CD4-positive, alpha-beta T cell (primary cell): Measurements from ENCODE around the gene C11orf97. TPM values are rescaled to one million over a fixed set of nuclear protein-coding genes. Genes with fewer than 3 reads are reported as not detected.

Experiments used
- ATAC-seq: fragments of 200-7000 bp; cut with Tn5 transposase; one replicate; pipeline ENCODE4 v1.10.0; 2022; ENCODE audit warnings: mild to moderate bottlenecking; ENCODE audit not compliant: poor library complexity
- CTCF ChIA-PET: fragments of 350-600 bp; sonication (Branson Sonifier 250); formaldehyde crosslinking; loops from one replicate; lab custom pipeline; 2021; ENCODE audit warnings: antibody characterized with exemption, inconsistent platforms; lab: Charles Lee
- POLR2A ChIA-PET: fragments of 350-600 bp; sonication (Branson Sonifier 250); formaldehyde crosslinking; loops from one replicate; lab custom pipeline; 2021; ENCODE audit warnings: antibody characterized with exemption, inconsistent platforms; lab: Charles Lee
- DNase-seq, 14 experiments: peaks; one replicate each; pipeline ENCODE4 v3.0.0-alpha.2; 2013 to 2020; ENCODE audit warnings: mixed read lengths in 2 of 14
- H3K27ac ChIP-seq, 2 donors: one replicate each; pipeline versions ENCODE4 v1.5.1 to v1.7.0; 2013; ENCODE audit warnings: low read length in 2 of 2, low read depth in 1 of 2, mild to moderate bottlenecking in 1 of 2
- H3K27me3 ChIP-seq, 2 experiments: 1 replicate in 1 of 2; 2 replicates in 1 of 2; pipeline versions ENCODE4 v1.6.1 to v1.7.0; 2013; ENCODE audit warnings: low read length in 2 of 2, control low read depth in 1 of 2, mild to moderate bottlenecking in 1 of 2, moderate library complexity in 1 of 2; ENCODE audit not compliant: insufficient read depth in 2 of 2, control insufficient read depth in 1 of 2
- H3K36me3 ChIP-seq: one replicate; pipeline ENCODE4 v1.6.1; 2013; ENCODE audit warnings: low read length, control low read depth; ENCODE audit not compliant: insufficient read depth
- H3K4me1 ChIP-seq: one replicate; pipeline ENCODE4 v1.6.1; 2013; ENCODE audit warnings: low read length, control low read depth; ENCODE audit not compliant: insufficient read depth
- H3K4me3 ChIP-seq: one replicate; pipeline ENCODE4 v1.5.1; 2013; ENCODE audit warnings: mild to moderate bottlenecking, low read length, moderate library complexity
- H3K9me3 ChIP-seq, 2 experiments: 1 replicate in 1 of 2; 2 replicates in 1 of 2; pipeline versions ENCODE4 v1.6.1 to v1.7.0; 2013; ENCODE audit warnings: low read length in 2 of 2, mild to moderate bottlenecking in 2 of 2, control low read depth in 1 of 2, moderate library complexity in 1 of 2; ENCODE audit not compliant: control insufficient read depth in 1 of 2, insufficient read depth in 1 of 2
- H3K27ac Mint-ChIP-seq: one replicate; pipeline ENCODE4 v1.8.0; 2020; ENCODE audit warnings: mixed read lengths
- H3K27me3 Mint-ChIP-seq: one replicate; pipeline ENCODE4 v1.8.0; 2021; ENCODE audit warnings: mixed read lengths
- H3K36me3 Mint-ChIP-seq: one replicate; pipeline ENCODE4 v1.8.0; 2021; ENCODE audit warnings: low read depth, mixed read lengths
- H3K4me1 Mint-ChIP-seq: one replicate; pipeline ENCODE4 v1.8.0; 2021; ENCODE audit warnings: low read depth, mixed read lengths
- H3K4me3 Mint-ChIP-seq: one replicate; pipeline ENCODE4 v1.8.0; 2020; ENCODE audit warnings: mild to moderate bottlenecking, mixed read lengths
- H3K9me3 Mint-ChIP-seq: one replicate; pipeline ENCODE4 v1.8.0; 2020; ENCODE audit warnings: mixed read lengths
- intact Hi-C, 2 experiments: fragments of 100-400 bp; cut with DNase I in 1 of 2; cut with micrococcal nuclease in 1 of 2; formaldehyde crosslinking; loops; one replicate each; pipeline versions ENCODE4 v1.15.1 to v1.9.0; 2023 to 2025; cut with DNase I, micrococcal nuclease
- microRNA-seq: library from miRNA; unstranded; fragments of <30 nt; microRNA quantifications from one replicate; pipeline ENCODE4 v1.2.0, GENCODE V29; 2021; ENCODE audit warnings: borderline microRNAs expressed, borderline replicate concordance
- total RNA-seq, 174 experiments: library from RNA in 2 of 174; stranded (reverse) in 2 of 174; gene quantifications; one replicate each; pipeline ENCODE4 v1.2.3 and lab custom pipeline; 2021 to 2026
- TF ChIP-seq, protein P1 (sequence below): fragments of 200-600 bp; IDR thresholded peaks from one replicate; pipeline ENCODE4 v1.8.0; 2022; ENCODE audit warnings: antibody characterized with exemption, mild to moderate bottlenecking

C11orf97 gene
- total RNA-seq, 2 experiments from 2014 or later = not detected

DNA sequence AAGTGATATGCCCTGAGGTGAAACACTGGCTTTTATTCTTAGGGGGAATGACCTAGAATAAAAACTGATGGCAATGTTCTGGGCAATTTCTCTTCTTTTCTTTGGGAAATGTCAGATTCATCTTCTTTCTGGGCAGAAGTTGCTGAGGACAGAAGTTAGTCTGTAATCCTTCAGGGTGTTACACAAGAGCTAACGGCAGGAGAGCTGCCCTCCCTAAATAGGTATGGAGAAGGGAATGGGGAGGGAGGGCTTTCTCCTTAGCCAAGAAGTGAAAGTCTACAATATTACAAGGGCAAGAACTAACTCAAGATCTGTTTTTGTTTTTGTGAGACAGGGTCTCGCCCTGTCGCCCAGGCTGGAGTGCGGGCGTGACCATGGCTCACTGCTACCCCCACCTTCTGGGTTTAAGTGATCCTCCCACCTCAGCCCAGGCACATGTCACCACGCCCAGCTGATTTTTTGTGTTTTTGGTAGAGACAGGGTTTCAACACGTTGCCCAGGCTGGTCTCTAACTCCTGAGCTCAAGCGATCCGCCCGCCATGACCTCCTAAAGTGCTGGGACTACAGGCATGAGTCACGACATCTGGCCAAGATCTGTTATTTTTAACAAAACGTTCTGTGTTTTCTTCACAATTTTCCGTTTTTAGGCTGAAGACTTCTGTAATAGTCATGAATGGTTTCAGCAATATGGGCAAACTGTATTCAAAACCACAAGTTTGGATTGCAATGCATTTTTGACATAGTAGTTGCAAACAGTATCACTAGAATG, 62.1 kb downstream of the C11orf97 start:
- intact Hi-C loops = no loop called here
- ChIA-PET CTCF (no interaction called here), POLR2A (no interaction called here)
- no peaks in the 10 kb centered on the region for H3K27me3 ChIP-seq
- H3K27ac ChIP-seq = no peak overlapping the region
- H3K36me3 Mint-ChIP-seq = no peaks in the 10 kb centered on the region
- peak overlapping the region; percentile 1 for H3K4me3 ChIP-seq
- TF ChIP-seq, protein P1, sequence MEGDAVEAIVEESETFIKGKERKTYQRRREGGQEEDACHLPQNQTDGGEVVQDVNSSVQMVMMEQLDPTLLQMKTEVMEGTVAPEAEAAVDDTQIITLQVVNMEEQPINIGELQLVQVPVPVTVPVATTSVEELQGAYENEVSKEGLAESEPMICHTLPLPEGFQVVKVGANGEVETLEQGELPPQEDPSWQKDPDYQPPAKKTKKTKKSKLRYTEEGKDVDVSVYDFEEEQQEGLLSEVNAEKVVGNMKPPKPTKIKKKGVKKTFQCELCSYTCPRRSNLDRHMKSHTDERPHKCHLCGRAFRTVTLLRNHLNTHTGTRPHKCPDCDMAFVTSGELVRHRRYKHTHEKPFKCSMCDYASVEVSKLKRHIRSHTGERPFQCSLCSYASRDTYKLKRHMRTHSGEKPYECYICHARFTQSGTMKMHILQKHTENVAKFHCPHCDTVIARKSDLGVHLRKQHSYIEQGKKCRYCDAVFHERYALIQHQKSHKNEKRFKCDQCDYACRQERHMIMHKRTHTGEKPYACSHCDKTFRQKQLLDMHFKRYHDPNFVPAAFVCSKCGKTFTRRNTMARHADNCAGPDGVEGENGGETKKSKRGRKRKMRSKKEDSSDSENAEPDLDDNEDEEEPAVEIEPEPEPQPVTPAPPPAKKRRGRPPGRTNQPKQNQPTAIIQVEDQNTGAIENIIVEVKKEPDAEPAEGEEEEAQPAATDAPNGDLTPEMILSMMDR = no peak
- H3K27ac Mint-ChIP-seq = no peak overlapping the region
- peaks cover 0 to 4% of the 10 kb centered on the region in 2 experiments for H3K9me3 ChIP-seq
- ATAC-seq (no peak), DNase-seq (peak in 1 of 14 experiments; percentile 24)
- H3K36me3 ChIP-seq = no peaks in the 10 kb centered on the region
- no peaks in the 10 kb centered on the region for H3K27me3 Mint-ChIP-seq
- no peaks in the 10 kb centered on the region for H3K4me1 Mint-ChIP-seq
- no peaks in the 10 kb centered on the region for H3K9me3 Mint-ChIP-seq
- no peak overlapping the region for H3K4me3 Mint-ChIP-seq
- no peaks in the 10 kb centered on the region for H3K4me1 ChIP-seq

DNA sequence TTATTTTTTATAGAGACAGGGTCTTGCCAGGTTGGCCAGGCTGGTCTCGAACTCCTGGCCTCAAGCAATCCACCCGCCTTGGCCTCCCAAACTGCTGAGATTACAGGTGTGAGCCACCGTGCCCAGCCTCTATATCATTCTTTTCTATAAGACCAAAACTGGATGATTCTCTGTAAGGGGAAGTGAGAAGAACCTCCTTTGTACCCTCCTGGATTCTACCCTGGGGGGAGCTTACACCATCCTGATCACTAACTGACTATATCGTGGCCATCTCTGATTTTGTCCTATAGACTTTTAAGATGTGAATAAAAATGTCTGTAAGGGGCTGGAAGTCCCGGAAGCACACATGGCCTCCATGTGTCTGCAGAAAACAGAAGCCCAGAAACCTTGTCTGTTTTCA, 64.0 kb downstream of the C11orf97 start:
- Histone ChIP-seq H3K4me3 (no peak overlapping the region), H3K4me1 (no peaks in the 10 kb centered on the region), H3K9me3 (no peaks in the 10 kb centered on the region), H3K27ac (no peak overlapping the region), H3K27me3 (no peaks in the 10 kb centered on the region), H3K36me3 (no peaks in the 10 kb centered on the region)
- TF ChIP-seq, protein P1 = no peak
- no peaks in the 10 kb centered on the region for H3K9me3 Mint-ChIP-seq
- H3K27me3 Mint-ChIP-seq = no peaks in the 10 kb centered on the region
- H3K27ac Mint-ChIP-seq = no peak overlapping the region
- H3K36me3 Mint-ChIP-seq = no peaks in the 10 kb centered on the region
- H3K4me3 Mint-ChIP-seq = no peak overlapping the region
- DNase-seq = no peak
- intact Hi-C loops = no loop called here
- no peak for ATAC-seq
- ChIA-PET CTCF (interaction anchor here (1.1 kb wide), 1 partner anchor 732 kb away, joined by 3 read pairs; no protein-coding TSS in a partner anchor), POLR2A (no interaction called here)
- H3K4me1 Mint-ChIP-seq = no peaks in the 10 kb centered on the region

DNA sequence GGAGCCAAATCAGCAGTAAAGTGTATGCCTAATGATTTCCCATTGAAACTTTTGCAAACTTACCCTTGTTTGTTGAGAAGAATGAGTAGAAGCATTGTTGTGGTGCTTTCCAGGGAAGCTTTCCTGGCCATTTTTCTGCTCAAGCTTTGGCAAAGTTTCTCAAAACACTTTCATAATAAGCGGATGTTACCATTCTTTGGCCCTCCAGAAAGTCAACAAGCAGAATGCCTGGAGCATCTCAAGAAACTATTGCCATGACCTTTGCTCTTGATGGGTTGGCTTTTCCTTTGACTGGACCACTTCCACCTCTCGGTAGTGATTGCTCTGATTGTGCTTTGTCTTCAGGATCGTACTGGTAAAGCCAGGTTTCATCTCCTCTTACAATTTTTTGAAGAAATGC, 65.6 kb downstream of the C11orf97 start:
- TF ChIP-seq, protein P1 = no peak
- Mint-ChIP-seq H3K4me3 (no peak overlapping the region), H3K36me3 (no peaks in the 10 kb centered on the region), H3K4me1 (no peaks in the 10 kb centered on the region), H3K9me3 (no peaks in the 10 kb centered on the region), H3K27me3 (no peaks in the 10 kb centered on the region), H3K27ac (no peak overlapping the region)
- ChIA-PET CTCF (no interaction called here), POLR2A (no interaction called here)
- no peak overlapping the region for H3K4me3 ChIP-seq
- no peaks in the 10 kb centered on the region for H3K36me3 ChIP-seq
- DNase-seq = no peak
- no peaks in the 10 kb centered on the region for H3K4me1 ChIP-seq
- ATAC-seq = no peak
- H3K9me3 ChIP-seq = no peaks in the 10 kb centered on the region
- H3K27ac ChIP-seq = no peak overlapping the region
- H3K27me3 ChIP-seq = no peaks in the 10 kb centered on the region
- intact Hi-C loops = no loop called here

Small RNAs within 50 kb of the gene (microRNA-seq; reads per million reads assigned to microRNA genes)
- not detected for gene MIR548L

Other genes starting within 250 kb of the C11orf97 start
- not detected for gene IZUMO1R, start 207.9 kb upstream of the C11orf97 start, total RNA-seq
- gene GPR83, start 111.0 kb upstream of the C11orf97 start, total RNA-seq = under 1 TPM in 1 of 2 experiments, not detected in 1; 0.11 TPM
- gene MRE11, start 18.6 kb upstream of the C11orf97 start, total RNA-seq = 10 to 100 TPM; 17.0 to 18.6 TPM
- gene ANKRD49, start 18.5 kb upstream of the C11orf97 start, total RNA-seq = 10 to 100 TPM; 54.4 to 56.4 TPM
- 1 to 10 TPM; 4.3 to 5.1 TPM for gene FUT4, start 31.5 kb downstream of the C11orf97 start, total RNA-seq
- gene PIWIL4, start 54.9 kb downstream of the C11orf97 start, total RNA-seq = 1 to 10 TPM; 1.3 to 1.4 TPM